ENCODE measurements around the gene KLHL29.

The KLHL29 gene

DNA sequence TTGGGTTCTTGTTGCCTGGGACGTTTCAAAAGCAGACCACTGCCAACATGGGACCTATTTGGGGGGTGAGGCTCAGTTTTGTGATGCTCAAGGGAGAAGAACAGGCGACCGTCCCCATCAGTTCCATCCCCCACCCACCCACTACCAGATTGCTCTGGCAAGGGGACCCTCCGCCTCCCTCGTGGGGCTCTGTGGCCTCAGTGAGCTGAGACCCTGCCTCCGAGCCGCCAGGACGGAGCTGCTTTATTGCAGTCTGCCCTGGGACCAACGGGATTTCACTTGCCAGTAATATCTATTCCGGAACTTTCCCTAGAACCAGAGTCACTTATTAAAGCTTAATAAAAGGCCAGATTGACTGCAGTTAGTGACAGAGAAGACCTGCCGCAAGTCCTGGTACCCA is 146.3 kb downstream of the KLHL29 start:
- no peak for DNase-seq (ENCODE audit: low read depth in 2 of 2)

GRCh38 chr2:23531881-23532280 is 146.9 kb downstream of the KLHL29 start:
- no peak for DNase-seq (ENCODE audit: low read depth in 2 of 2)

DNA sequence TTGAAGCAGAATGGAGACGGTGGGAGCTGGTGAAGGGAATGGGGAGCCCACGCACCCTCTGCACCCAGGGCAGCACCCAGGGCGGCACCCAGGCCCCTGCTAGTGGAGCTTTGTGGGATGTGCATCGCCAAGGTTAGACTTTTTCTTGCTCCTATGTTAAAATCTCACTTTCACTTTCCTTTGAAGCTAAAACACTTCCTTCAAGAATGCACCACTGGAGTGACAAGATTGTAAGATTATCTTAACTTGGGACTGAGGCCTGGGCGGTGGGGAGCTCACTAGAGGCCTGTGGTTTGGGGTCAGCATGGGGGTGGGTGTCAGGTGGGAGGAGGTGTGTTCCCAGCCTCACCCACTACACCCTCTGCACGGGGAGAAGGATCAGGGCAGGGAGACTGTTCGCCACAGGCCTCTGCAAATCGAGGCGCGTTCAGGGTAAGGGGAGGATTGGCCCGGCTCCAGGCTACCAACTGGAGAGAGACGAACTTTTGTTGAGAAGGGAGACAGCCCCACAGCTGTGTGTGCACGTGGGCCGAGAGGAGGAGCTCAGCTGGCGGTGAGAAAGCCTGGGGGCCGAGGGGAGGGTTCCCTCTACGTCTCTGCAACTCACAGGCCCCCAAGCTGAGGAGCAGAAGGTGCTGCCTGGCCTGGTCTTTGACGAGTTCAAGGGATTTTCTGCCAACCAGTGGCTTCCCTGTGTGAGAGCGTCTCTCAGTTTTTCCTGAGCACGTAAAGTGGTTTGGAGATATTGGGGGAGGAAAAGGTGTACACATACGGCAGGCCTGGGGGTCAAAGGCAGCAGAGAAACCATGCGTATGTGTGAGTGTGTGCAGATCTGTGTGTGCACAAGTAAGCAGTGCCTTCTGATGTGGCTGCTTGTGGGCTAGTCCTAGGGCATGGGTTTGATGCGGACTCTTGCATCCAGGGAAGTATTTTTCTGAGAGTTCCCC is 147.7 kb downstream of the KLHL29 start:
- no peak for DNase-seq (ENCODE audit: low read depth in 2 of 2)

DNA sequence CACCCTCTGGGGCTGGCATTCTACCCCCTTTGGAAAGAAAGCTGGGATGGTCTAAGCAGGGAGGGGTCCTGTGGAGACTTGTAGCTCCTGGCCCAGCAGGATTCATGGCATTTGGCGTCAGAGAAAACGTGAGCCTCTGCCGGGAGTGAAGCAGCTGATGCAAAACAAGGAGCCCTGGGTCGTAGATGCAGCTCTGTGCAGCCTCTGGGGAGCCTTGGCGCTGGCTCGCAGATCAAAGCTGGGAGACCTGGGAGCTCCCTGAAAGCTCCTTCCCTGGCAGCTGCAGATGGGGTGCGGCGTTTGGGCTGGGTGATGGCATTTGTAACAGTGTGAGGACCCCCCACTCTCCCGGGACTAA is 148.3 kb downstream of the KLHL29 start:
- DNase-seq (ENCODE audit: low read depth in 2 of 2), result no peak

DNA sequence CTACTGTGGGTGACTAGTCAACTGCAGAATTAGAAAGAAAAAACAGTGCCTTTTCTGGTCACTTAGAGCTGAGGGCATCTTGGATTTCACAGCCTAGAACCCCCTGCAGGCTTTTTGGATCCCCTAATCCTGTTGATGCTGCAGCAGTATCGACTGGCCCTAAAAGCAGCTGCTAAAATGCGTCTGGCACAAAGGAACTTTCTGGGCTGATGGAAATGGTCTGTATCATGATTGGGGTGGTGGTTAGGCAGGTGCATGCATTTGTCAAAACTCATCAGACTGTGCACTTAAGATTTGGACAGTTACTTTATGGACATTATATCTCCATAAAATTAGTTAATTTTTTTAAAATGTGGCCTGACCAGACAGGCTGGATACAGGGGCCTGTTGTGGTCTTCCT is 149.8 kb downstream of the KLHL29 start:
- DNase-seq (ENCODE audit: low read depth in 2 of 2), result no peak

GRCh38 chr2:23536326-23536725 is 151.3 kb downstream of the KLHL29 start:
- DNase-seq (ENCODE audit: low read depth in 2 of 2), result no peak

- DNase-seq (ENCODE audit: low read depth in 2 of 2), result no peak
Observed at GRCh38 chr2:23537991-23538390, 153.0 kb downstream of the KLHL29 start.

DNA sequence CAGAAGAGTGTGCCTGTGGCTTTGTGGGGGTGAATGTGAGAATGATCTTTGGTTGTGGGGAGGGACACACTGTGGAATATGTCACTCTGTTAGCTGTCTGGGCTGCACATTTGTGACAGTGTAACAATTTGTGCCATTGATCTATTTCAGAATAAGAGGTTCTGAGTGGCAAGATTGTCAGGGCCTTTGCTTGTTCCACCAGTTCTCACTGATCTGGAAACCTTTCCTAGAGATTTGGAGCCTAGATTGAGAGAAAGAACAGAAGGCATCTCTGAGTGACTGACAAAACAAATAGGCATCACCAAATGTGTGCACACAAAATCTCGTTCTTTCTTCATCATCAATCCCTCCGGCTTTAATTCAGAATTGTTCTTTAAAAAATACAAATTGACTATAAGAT is 153.6 kb downstream of the KLHL29 start:
- DNase-seq (ENCODE audit: low read depth in 2 of 2), result no peak

GRCh38 chr2:23540804-23541360 is 155.9 kb downstream of the KLHL29 start:
- no peak for DNase-seq (ENCODE audit: low read depth in 2 of 2)

DNA sequence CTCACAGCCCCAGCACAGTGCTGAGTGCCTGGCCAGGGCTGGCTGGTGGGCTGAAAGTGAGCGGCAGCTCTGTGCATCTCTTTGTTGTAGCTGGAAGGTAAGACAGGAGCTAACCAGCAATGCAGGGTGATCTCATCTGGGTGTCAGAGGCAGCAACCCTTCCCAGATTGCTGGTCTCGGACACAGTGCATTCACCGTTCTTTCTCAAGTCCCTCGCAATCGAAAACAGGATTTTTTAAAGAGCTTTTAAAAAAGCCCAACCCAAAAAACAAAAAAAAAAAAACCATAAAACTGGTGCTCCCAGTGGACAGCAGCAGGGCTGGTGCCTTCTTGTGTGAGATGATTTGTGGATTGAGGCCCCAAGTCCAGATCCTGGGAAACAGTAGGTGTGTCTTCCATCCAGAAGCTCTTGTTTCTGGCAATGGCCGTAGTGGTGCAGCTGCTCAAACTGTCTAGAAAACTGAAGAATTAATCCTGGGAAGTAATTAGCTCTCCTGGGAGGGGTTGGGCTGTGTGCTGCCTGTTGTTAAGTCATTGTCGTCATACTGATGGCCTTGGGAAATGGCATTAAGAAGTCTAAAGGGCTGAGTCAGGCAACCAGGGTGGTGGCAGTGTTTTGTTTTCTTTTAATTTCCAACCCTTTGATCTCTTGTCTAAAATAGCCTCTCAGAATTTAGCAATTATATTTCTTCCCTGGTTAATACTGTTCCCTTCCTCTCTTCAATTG is 156.7 kb downstream of the KLHL29 start:
- DNase-seq (ENCODE audit: low read depth in 2 of 2), result no peak

DNA sequence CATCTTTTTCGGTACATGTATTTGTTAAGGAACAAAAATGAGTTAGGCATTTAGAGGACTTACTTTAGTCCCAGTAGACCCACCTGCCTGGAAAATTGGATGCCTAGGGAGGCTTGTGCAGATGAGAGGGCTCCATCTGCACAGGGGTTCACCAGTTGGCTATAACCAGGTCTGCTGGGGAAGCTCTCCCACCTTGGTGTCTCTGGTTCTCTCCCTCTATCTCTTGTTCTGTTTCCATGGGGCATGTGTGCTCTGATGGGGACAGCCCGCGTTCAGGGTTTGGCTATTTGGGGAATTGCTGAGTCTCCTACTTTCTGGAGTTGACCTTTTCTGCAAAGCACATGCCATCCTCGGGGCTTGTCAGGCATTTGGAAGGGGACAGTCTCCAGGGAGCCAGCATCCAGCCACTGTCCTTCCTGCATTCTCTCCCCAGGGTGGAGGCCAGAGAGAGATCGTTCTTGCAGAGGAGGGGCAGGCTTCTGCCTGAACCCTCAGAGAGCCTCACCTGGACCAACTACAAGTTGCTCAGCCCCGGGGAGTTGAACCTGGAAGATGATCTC is 157.3 kb downstream of the KLHL29 start:
- no peak for DNase-seq (ENCODE audit: low read depth in 2 of 2)

DNA sequence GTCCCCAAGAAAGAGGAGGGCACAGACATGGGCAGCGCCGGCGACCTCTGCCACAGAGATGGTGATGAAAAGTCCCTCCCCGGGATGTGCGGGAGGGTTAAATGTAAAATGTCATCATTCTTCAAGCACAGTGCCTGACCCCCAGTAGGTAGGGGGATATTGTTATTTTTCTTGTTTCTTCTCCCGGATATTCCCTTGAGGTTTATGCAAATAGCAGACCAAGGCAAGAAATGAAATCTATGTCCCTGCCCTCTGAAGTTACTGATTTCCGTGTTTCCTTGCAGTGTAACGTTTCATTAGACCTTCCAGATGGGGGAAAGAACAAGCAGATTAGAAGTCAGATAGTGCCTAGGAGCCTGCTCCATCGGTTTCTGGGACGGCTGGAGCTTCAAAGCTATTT is 158.3 kb downstream of the KLHL29 start:
- no peak for DNase-seq (ENCODE audit: low read depth in 2 of 2)

GRCh38 chr2:23543728-23544127 is 158.7 kb downstream of the KLHL29 start:
- no peak for DNase-seq (ENCODE audit: low read depth in 2 of 2)

GRCh38 chr2:23544589-23545295 is 159.8 kb downstream of the KLHL29 start:
- DNase-seq (ENCODE audit: low read depth in 2 of 2), result no peak

GRCh38 chr2:23545396-23545795 is 160.4 kb downstream of the KLHL29 start:
- DNase-seq (ENCODE audit: low read depth in 2 of 2), result no peak

GRCh38 chr2:23545811-23546210 is 160.8 kb downstream of the KLHL29 start:
- DNase-seq (ENCODE audit: low read depth in 2 of 2), result no peak

DNA sequence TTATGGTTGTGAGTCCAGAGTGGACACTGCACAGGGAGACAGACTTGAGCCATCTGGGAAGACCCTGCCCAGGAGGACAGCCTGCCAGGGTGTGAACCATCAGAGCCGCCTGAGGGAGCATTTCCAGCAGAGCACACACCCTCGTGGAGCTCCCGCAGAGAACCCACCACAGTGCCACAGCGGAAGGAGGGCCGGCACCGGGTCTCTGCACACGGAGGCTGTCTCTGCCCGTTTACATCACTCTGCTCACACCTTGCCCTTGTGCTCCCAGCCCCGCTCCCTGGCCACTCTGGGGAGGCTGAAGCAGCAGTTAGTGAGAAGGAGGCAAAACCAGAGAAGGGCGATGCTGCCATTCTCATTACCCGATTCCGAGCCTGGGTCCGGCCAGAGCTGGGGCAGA is 161.9 kb downstream of the KLHL29 start:
- DNase-seq (ENCODE audit: low read depth in 2 of 2), result no peak

GRCh38 chr2:23547725-23548124 is 162.7 kb downstream of the KLHL29 start:
- DNase-seq (ENCODE audit: low read depth in 2 of 2), result no peak

DNA sequence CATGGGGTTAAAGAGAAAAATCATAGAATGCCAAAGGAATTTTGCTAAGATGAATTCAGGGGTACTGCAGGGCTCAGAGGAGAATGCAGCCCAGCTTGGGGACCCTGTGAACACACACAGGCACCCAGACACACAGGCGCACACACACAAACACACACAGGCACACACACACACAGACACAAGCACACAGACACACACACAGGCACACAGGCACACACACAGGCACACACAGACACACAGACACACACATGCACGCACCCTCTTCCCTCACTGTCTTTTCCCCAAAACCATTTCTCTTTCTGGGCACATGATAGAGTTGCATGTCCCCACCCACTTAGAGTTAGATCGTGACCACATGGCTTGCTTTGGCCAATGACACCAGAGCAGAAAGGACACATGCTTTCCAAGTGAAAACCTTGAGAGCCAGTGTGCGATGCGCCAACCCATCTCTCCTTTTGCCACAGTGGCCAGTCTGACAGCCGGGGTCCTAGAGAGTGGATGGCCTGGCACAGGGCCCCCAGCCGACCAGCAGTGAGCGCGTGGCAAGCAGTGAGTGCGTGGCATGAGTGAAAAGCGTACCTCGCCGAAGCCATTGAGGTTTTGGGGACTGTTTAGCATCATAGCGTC is 163.3 kb downstream of the KLHL29 start:
- DNase-seq (ENCODE audit: low read depth in 2 of 2), result no peak

GRCh38 chr2:23549051-23549450 is 164.1 kb downstream of the KLHL29 start:
- no peak for DNase-seq (ENCODE audit: low read depth in 2 of 2)

- no peak for DNase-seq (ENCODE audit: low read depth in 2 of 2)
Observed at GRCh38 chr2:23549821-23550530, 165.0 kb downstream of the KLHL29 start.

Data from stimulated activated CD8-positive, alpha-beta memory T cell treated with anti-CD3 and anti-CD28 coated beads, Interleukin-15, amount 100 ng/mL, for 4 hours (primary cell).